Nephron (organoid): ENCODE data around the gene ATP8A2.

Source experiments
- H3K27ac Mint-ChIP-seq, 3 experiments: 2 replicates each; pipeline ENCODE4 v1.8.0; 2020; ENCODE audit warnings: mixed read lengths in 3 of 3, mild to moderate bottlenecking in 2 of 3, moderate library complexity in 1 of 3
- H3K27me3 Mint-ChIP-seq: 2 replicates; pipeline ENCODE4 v1.8.0; 2021; ENCODE audit warnings: low read depth, mild to moderate bottlenecking, moderate library complexity, mixed read lengths
- H3K36me3 Mint-ChIP-seq: 2 replicates; pipeline ENCODE4 v1.8.0; 2020; ENCODE audit warnings: low read depth, mixed read lengths
- H3K4me1 Mint-ChIP-seq: 2 replicates; pipeline ENCODE4 v1.8.0; 2020; ENCODE audit warnings: mixed read lengths
- H3K4me3 Mint-ChIP-seq, 3 experiments: 2 replicates each; pipeline ENCODE4 v1.8.0; 2020; ENCODE audit warnings: mild to moderate bottlenecking in 3 of 3, mixed read lengths in 3 of 3, moderate library complexity in 2 of 3
- H3K9me3 Mint-ChIP-seq: 2 replicates; pipeline ENCODE4 v1.8.0; 2020; ENCODE audit warnings: mixed read lengths
- TF ChIP-seq, protein P1 (sequence below), 3 experiments: fragments of 200-600 bp; sonication (generic); IDR thresholded peaks; one replicate each; pipeline ENCODE4 v1.5.0; 2021; ENCODE audit warnings: antibody characterized with exemption in 3 of 3; ENCODE audit not compliant: unreplicated experiment in 3 of 3

ATP8A2 gene

DNA sequence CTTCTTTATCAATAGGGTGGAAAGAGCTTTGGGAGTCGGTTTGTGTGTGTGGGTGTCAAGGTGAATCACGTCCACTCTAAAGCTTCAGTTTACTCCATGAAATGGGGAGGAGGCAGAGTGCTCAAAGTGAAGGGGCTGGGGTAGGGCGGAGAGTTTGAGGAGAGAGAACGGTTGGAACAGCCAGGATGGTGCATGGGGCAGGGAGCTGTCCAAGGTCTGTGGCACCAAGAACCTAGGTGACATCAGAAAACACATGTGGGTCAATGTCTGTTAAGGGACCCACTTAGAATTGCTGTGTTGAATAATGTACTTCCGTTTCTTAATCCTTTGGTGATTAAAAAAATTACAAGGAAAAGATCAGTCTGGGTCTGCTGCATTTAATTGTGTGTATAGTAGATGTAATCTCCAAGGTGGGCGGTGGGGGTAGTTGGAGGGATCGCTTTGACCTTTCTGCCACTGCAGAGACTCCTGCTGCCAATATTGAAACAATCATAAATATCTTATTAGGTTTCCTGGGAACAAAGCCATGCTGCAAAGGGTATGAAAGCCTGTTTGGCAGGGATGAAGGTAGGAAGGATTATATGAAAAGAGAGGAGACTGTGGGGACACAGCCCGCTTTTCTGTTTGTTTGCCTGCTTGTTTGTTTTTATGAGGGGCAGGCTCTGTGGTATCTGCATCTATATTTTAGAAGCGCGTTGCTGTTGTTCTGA lies 122.3 kb downstream of the ATP8A2 start:
- TF ChIP-seq, protein P1, sequence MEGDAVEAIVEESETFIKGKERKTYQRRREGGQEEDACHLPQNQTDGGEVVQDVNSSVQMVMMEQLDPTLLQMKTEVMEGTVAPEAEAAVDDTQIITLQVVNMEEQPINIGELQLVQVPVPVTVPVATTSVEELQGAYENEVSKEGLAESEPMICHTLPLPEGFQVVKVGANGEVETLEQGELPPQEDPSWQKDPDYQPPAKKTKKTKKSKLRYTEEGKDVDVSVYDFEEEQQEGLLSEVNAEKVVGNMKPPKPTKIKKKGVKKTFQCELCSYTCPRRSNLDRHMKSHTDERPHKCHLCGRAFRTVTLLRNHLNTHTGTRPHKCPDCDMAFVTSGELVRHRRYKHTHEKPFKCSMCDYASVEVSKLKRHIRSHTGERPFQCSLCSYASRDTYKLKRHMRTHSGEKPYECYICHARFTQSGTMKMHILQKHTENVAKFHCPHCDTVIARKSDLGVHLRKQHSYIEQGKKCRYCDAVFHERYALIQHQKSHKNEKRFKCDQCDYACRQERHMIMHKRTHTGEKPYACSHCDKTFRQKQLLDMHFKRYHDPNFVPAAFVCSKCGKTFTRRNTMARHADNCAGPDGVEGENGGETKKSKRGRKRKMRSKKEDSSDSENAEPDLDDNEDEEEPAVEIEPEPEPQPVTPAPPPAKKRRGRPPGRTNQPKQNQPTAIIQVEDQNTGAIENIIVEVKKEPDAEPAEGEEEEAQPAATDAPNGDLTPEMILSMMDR (IDR thresholded peaks at IDR 0.05; ENCODE audit: unreplicated experiment in 3 of 3): no peak
- H3K36me3 Mint-ChIP-seq: no peaks in the 10 kb centered on the region
- no peak overlapping the region for H3K4me3 Mint-ChIP-seq
- peaks cover 15% of the 10 kb centered on the region for H3K27me3 Mint-ChIP-seq
- H3K9me3 Mint-ChIP-seq: no peaks in the 10 kb centered on the region
- H3K27ac Mint-ChIP-seq: no peak overlapping the region
- H3K4me1 Mint-ChIP-seq: peaks cover 4% of the 10 kb centered on the region

DNA sequence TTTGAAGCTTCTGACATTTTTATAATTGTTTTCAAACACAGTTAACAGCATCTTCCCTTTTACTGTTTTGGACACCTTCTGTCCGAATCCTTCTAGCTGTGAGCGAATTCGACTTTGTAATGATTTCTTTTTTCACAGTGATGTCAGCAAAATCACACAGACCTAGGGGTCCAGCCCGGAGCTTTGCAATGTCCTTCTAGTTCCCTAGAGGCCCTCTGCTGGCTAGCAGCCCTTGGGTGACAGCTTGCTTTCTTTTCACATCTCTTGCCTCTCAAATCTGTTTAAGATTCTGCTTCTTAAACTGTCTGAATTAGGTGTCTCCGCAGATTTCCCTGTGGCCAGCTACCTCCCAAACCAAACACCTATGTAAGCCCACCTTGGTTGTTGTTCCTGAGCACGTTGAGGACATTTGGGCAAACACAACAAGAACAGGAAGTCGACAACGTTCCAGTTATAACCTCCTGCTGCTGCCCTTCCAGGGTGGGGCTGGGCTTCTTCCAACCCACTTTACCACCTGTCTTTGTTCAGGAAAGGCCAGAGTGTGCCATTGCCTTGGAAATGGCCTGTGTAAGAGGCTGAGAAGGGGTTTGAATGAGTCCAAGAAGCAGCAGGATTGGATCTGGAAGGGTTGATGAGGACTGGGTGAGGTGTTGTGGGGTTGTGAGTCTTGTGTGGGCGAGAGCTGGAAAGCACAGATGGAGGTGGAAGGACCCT lies 123.1 kb downstream of the ATP8A2 start:
- Mint-ChIP-seq H3K27ac (no peak overlapping the region), H3K4me3 (no peak overlapping the region), H3K36me3 (no peaks in the 10 kb centered on the region), H3K9me3 (no peaks in the 10 kb centered on the region), H3K27me3 (peaks cover 12% of the 10 kb centered on the region), H3K4me1 (no peaks in the 10 kb centered on the region)
- TF ChIP-seq, protein P1 (IDR thresholded peaks at IDR 0.05; ENCODE audit: unreplicated experiment in 3 of 3): no peak

DNA sequence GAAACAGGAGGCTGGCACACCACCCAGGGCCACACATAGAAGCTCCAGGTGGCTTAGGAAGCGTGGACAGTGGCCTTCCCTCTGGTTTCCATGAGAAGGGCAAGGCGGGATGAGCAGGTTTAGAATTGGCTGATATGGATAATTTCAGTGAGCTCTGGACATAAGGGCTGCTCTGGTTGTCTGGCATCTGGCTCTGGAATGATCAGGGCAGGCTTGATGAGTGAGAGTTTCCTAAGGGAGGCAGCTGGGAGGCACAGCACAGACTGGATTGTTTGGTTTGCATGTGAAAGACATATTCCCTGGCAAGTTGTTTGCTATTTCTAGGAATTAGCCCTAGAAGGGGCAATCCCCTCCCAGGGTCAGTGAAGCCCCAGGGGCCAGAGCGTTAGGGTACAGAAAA lies 129.5 kb downstream of the ATP8A2 start:
- Mint-ChIP-seq H3K9me3 (no peaks in the 10 kb centered on the region), H3K36me3 (no peaks in the 10 kb centered on the region), H3K4me1 (no peaks in the 10 kb centered on the region), H3K27me3 (peaks cover 9% of the 10 kb centered on the region), H3K27ac (no peak overlapping the region), H3K4me3 (no peak overlapping the region)
- TF ChIP-seq, protein P1 (IDR thresholded peaks at IDR 0.05; ENCODE audit: unreplicated experiment in 3 of 3): no peak

DNA sequence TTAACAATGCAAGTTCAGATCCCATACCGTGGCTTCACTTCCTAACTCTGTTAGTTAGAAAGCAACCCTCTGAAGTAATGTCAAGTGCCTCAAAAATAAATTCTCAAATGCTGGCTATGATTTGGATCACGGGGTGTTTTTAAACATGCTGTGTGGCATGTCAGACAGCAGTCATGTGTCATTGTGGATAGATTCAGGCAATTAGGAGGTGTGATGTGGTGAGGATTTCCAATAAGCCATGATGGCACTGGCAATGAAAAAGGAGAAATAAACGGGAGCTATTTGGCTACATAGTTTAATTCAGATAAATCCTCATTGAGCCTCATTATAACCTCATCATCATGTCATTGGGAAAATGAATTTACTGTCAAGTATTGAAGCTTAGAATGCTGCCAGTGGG lies 130.3 kb downstream of the ATP8A2 start:
- peaks cover 8% of the 10 kb centered on the region for H3K27me3 Mint-ChIP-seq
- no peak overlapping the region for H3K27ac Mint-ChIP-seq
- no peaks in the 10 kb centered on the region for H3K4me1 Mint-ChIP-seq
- TF ChIP-seq, protein P1 (IDR thresholded peaks at IDR 0.05; ENCODE audit: unreplicated experiment in 3 of 3): no peak
- no peaks in the 10 kb centered on the region for H3K36me3 Mint-ChIP-seq
- no peaks in the 10 kb centered on the region for H3K9me3 Mint-ChIP-seq
- no peak overlapping the region for H3K4me3 Mint-ChIP-seq

DNA sequence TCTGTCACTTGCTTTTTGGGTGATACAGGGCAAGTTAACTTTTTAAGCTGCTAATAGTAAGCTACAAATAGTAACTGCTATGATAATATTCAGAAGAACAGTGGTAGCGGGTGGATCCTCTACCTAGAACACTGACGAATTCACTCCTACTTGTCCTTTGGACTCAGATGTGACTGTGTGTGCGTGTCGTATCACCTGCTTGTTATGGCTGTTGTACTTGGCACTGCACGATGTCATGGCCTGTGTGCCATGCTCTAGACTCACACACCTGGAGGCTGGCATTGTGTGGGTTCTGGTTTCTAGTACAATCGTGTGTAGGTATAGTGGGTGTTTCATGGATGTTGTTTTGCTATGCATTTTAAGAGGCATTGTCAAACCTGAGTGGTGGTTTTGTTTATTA lies 130.8 kb downstream of the ATP8A2 start:
- no peaks in the 10 kb centered on the region for H3K36me3 Mint-ChIP-seq
- peaks cover 8% of the 10 kb centered on the region for H3K27me3 Mint-ChIP-seq
- no peaks in the 10 kb centered on the region for H3K4me1 Mint-ChIP-seq
- no peaks in the 10 kb centered on the region for H3K9me3 Mint-ChIP-seq
- no peak overlapping the region for H3K27ac Mint-ChIP-seq
- no peak overlapping the region for H3K4me3 Mint-ChIP-seq
- TF ChIP-seq, protein P1 (IDR thresholded peaks at IDR 0.05; ENCODE audit: unreplicated experiment in 3 of 3): no peak

DNA sequence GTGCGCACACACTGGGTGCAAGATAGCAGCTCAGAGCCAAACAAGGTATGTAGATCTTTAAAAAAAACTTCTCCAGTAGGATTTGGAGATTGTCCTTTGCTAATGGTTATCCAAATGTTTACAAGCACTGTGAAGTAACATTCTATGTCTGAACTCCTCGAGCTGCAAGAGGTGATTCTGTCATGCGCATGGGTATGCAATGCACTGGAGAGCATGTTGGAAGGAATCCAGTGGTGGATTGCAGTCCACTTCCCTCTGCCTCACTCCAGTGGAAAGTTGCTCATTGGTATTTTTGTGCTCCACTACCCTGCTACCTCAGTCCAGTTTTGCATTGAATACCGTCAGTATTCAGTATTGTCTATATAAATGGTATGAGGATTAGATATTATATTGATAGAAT lies 132.1 kb downstream of the ATP8A2 start:
- H3K4me3 Mint-ChIP-seq: no peak overlapping the region

More for the DNA sequence above, 132.1 kb downstream of the ATP8A2 start:
- peaks cover 8% of the 10 kb centered on the region for H3K27me3 Mint-ChIP-seq
- no peaks in the 10 kb centered on the region for H3K36me3 Mint-ChIP-seq
- TF ChIP-seq, protein P1 (IDR thresholded peaks at IDR 0.05; ENCODE audit: unreplicated experiment in 3 of 3): no peak
- no peak overlapping the region for H3K27ac Mint-ChIP-seq
- H3K4me1 Mint-ChIP-seq: no peaks in the 10 kb centered on the region
- no peaks in the 10 kb centered on the region for H3K9me3 Mint-ChIP-seq
